SK-N-SH (cell line): Measurements from ENCODE around the gene ARHGAP4. TPM values are rescaled to one million over a fixed set of nuclear protein-coding genes. Genes with fewer than 3 reads are reported as not detected.
A peak's percentile ranks its signal among the peaks of the same experiment; 100 is the strongest.

Source experiments
- CTCF ChIA-PET: fragments of 300-600, 350-600 bp; formaldehyde crosslinking; extraction: SDS; loops from one replicate; lab custom pipeline; 2021; lab: Yijun Ruan, JAX
- POLR2A ChIA-PET: fragments of 350-600 bp; sonication (Branson Sonifier 250); formaldehyde crosslinking; extraction: SDS; loops from one replicate; lab custom pipeline; 2020; ENCODE audit warnings: antibody characterized with exemption, inconsistent platforms; lab: Yijun Ruan, JAX
- DNase-seq: peaks from one replicate; pipeline ENCODE4 v3.0.0; 2012
- H2AFZ ChIP-seq: fragments of 200-600 bp; sonication (generic); 2 replicates; pipeline ENCODE4 v1.8.1; 2016; ENCODE audit warnings: antibody characterized with exemption, mild to moderate bottlenecking, low read depth
- H3F3A ChIP-seq: fragments of 200-600 bp; sonication (generic); replicated peaks from 2 replicates; pipeline ENCODE3; 2016; ENCODE audit warnings: antibody characterized with exemption, mild to moderate bottlenecking; ENCODE audit not compliant: insufficient read depth
- H3K27ac ChIP-seq, 2 experiments: fragments of 200-500 bp in 1 of 2; fragments of 200-600 bp in 1 of 2; sonication (Bioruptor generic) in 1 of 2; sonication (generic), shearing (Covaris generic) in 1 of 2; 2 replicates each; pipeline versions ENCODE4 v1.5.1 to v1.6.1; 2014 to 2016; ENCODE audit warnings: low read depth in 2 of 2, inconsistent platforms in 1 of 2, low read length in 1 of 2, mild to moderate bottlenecking in 1 of 2, mixed read lengths in 1 of 2
- H3K27me3 ChIP-seq: fragments of 200-600 bp; sonication (generic), shearing (Covaris generic); 2 replicates; pipeline ENCODE4 v1.6.1; 2016; ENCODE audit warnings: mixed run types; ENCODE audit not compliant: insufficient read depth
- H3K36me3 ChIP-seq, 2 experiments: fragments of 200-500 bp in 1 of 2; fragments of 200-600 bp in 1 of 2; sonication (Bioruptor generic) in 1 of 2; sonication (generic) in 1 of 2; replicated peaks in 1 of 2; 2 replicates each; pipeline versions ENCODE3 to v1.5.1; 2014 to 2016; ENCODE audit warnings: low read length in 1 of 2, mild to moderate bottlenecking in 1 of 2; ENCODE audit not compliant: insufficient read depth in 2 of 2, control insufficient read depth in 1 of 2
- H3K4me1 ChIP-seq, 2 experiments: fragments of 200-500 bp in 1 of 2; fragments of 200-600 bp in 1 of 2; sonication (Bioruptor generic) in 1 of 2; sonication (generic), shearing (Covaris generic) in 1 of 2; 2 replicates each; pipeline versions ENCODE4 v1.5.1 to v1.6.1; 2014 to 2016; ENCODE audit warnings: low read depth in 1 of 2, low read length in 1 of 2, mixed run types in 1 of 2; ENCODE audit not compliant: insufficient read depth in 2 of 2, control insufficient read depth in 1 of 2
- H3K4me2 ChIP-seq: fragments of 200-600 bp; sonication (generic), shearing (Covaris generic); 2 replicates; pipeline ENCODE4 v1.6.1; 2017; ENCODE audit warnings: mixed run types
- H3K4me3 ChIP-seq, 2 experiments: fragments of 200-500 bp in 1 of 2; fragments of 200-600 bp in 1 of 2; sonication (Bioruptor generic) in 1 of 2; sonication (generic), shearing (Covaris generic) in 1 of 2; 2 replicates each; pipeline versions ENCODE4 v1.5.1 to v1.8.1; 2014 to 2016; ENCODE audit warnings: low read depth in 2 of 2, inconsistent platforms in 1 of 2, low read length in 1 of 2, mild to moderate bottlenecking in 1 of 2, mixed read lengths in 1 of 2, moderate library complexity in 1 of 2
- H3K79me2 ChIP-seq: fragments of 200-600 bp; sonication (generic); 2 replicates; pipeline ENCODE4 v1.8.1; 2017; ENCODE audit warnings: mild to moderate bottlenecking; ENCODE audit not compliant: insufficient read depth
- H3K9ac ChIP-seq: fragments of 200-600 bp; sonication (generic); 2 replicates; pipeline ENCODE4 v1.6.1; 2017; ENCODE audit warnings: mixed run types
- H3K9me2 ChIP-seq: fragments of 200-600 bp; sonication (generic); 2 replicates; pipeline ENCODE4 v1.6.1; 2017; ENCODE audit warnings: mixed run types
- H3K9me3 ChIP-seq: fragments of 200-600 bp; sonication (generic); 2 replicates; pipeline ENCODE4 v1.6.1; 2017; ENCODE audit warnings: mixed run types, mild to moderate bottlenecking, moderate library complexity
- H4K20me1 ChIP-seq: fragments of 200-600 bp; sonication (generic); 2 replicates; pipeline ENCODE4 v1.6.1; 2017; ENCODE audit warnings: mild to moderate bottlenecking, mixed run types; ENCODE audit not compliant: insufficient read depth
- CHD2 ChIP-seq: fragments of 150-350 bp; IDR thresholded peaks from 2 replicates; pipeline ENCODE4 v1.6.1; 2018; ENCODE audit warnings: low read length; ENCODE audit not compliant: partially characterized antibody
- ELF1 ChIP-seq: IDR thresholded peaks from 2 replicates; pipeline ENCODE4 v1.4.0; 2012
- EZH2phosphoT487 ChIP-seq: fragments of 200-600 bp; sonication (generic); IDR thresholded peaks from 2 replicates; pipeline ENCODE4 v1.6.1; 2017; ENCODE audit warnings: low read depth, mixed run types, mild to moderate bottlenecking, antibody characterized with exemption, moderate library complexity, borderline replicate concordance
- FOXJ3 ChIP-seq: sonication (generic); formaldehyde crosslinking; IDR thresholded peaks from 2 replicates; pipeline ENCODE4 v1.5.1; 2020; ENCODE audit warnings: mild to moderate bottlenecking, missing genetic modification reagents
- IRF3 ChIP-seq: fragments of 150-350 bp; IDR thresholded peaks from 2 replicates; pipeline ENCODE4 v1.6.1; 2016; ENCODE audit warnings: mild to moderate bottlenecking, low read depth, low read length
- JUND ChIP-seq: IDR thresholded peaks from 2 replicates; pipeline ENCODE4 v1.4.0; 2012
- MEF2A ChIP-seq: IDR thresholded peaks from 2 replicates; pipeline ENCODE4 v1.4.0; 2012; ENCODE audit warnings: low read depth, borderline replicate concordance
- NFIC ChIP-seq: IDR thresholded peaks from 2 replicates; pipeline ENCODE4 v1.4.0; 2012; ENCODE audit warnings: borderline replicate concordance
- POLR2AphosphoS5 ChIP-seq: IDR thresholded peaks from 2 replicates; pipeline ENCODE4 v1.6.1; 2012; ENCODE audit warnings: low read depth, low read length
- RAD21 ChIP-seq: IDR thresholded peaks from 2 replicates; pipeline ENCODE4 v1.6.1; 2012; ENCODE audit warnings: mild to moderate bottlenecking, low read length
- RCOR1 ChIP-seq: fragments of 150-350 bp; IDR thresholded peaks from 2 replicates; pipeline ENCODE4 v1.6.1; 2017; ENCODE audit warnings: antibody characterized with exemption, low read length
- RFX5 ChIP-seq: IDR thresholded peaks from 2 replicates; pipeline ENCODE4 v1.6.1; 2012; ENCODE audit warnings: mild to moderate bottlenecking, improper control_type of control experiment, low read length
- RXRA ChIP-seq: IDR thresholded peaks from 2 replicates; pipeline ENCODE4 v1.4.0; 2012; ENCODE audit warnings: low read depth, mild to moderate bottlenecking, borderline replicate concordance
- SIN3A ChIP-seq: IDR thresholded peaks from 2 replicates; pipeline ENCODE4 v1.6.1; 2012; ENCODE audit warnings: low read depth, mild to moderate bottlenecking, low read length, moderate library complexity, borderline replicate concordance
- SMC3 ChIP-seq: IDR thresholded peaks from 2 replicates; pipeline ENCODE4 v1.6.1; 2012; ENCODE audit warnings: low read depth, low read length, improper control_type of control experiment
- TAF1 ChIP-seq: IDR thresholded peaks from 2 replicates; pipeline ENCODE4 v1.6.1; 2012; ENCODE audit warnings: low read depth, mild to moderate bottlenecking, low read length, moderate library complexity, borderline replicate concordance
- TCF12 ChIP-seq: IDR thresholded peaks from 2 replicates; pipeline ENCODE4 v1.4.0; 2012
- TEAD4 ChIP-seq: IDR thresholded peaks from 2 replicates; pipeline ENCODE4 v1.4.0; 2012; ENCODE audit warnings: mild to moderate bottlenecking, borderline replicate concordance; ENCODE audit not compliant: insufficient read depth
- USF1 ChIP-seq: IDR thresholded peaks from 2 replicates; pipeline ENCODE4 v1.4.0; 2012; ENCODE audit warnings: low read depth, borderline replicate concordance
- WGBS: methylation state at CpG from one replicate; pipeline ENCODE4 v1.1.6; 2017; ENCODE audit warnings: low lambda C conversion rate; 5-methylcytosine and 5-hydroxymethylcytosine counted together
- polyA plus RNA-seq, 3 experiments: library from polyadenylated mRNA; depleted of rRNA; stranded (reverse); fragments of >200 nt; gene quantifications; 2 replicates each; pipeline ENCODE4 v1.2.3, GENCODE V29; 2012
- TF ChIP-seq, protein P1 (sequence below): fragments of 200-600 bp; sonication (generic); IDR thresholded peaks from 2 replicates; pipeline ENCODE4 v1.6.1; 2017; ENCODE audit warnings: antibody characterized with exemption, mild to moderate bottlenecking, moderate library complexity
- TF ChIP-seq, protein P2 (sequence below): IDR thresholded peaks from 2 replicates; pipeline ENCODE4 v1.4.0; 2012; ENCODE audit warnings: low read depth

ARHGAP4 gene
- polyA plus RNA-seq, 1 of the 3 experiments (the other 2 are of a cell fraction): 1.6 TPM

- TF ChIP-seq ELF1: no peak
- 0 out of 2 replicates have a peak, but pooled peaks have one; percentile 13 for TF ChIP-seq SIN3A
- TF ChIP-seq EZH2phosphoT487: no peak
- TF ChIP-seq FOXJ3: no peak
- TF ChIP-seq JUND: no peak
- TF ChIP-seq USF1: no peak
- no peak for TF ChIP-seq TCF12
These were observed 8.8 kb upstream of the ARHGAP4 start, which contains the start of gene NAA10 (continued) for GRCh38 chrX:153934762-153935325.

- peaks cover 10 to 19% of the 10 kb centered on the region in 2 experiments; a peak in 2 of 4 replicates for H3K4me1 ChIP-seq
- peaks cover 35% of the 10 kb centered on the region for H3K79me2 ChIP-seq
- POLR2A ChIA-PET: interaction anchor here (1.0 to 1.4 kb wide), 5 partner anchors 10 to 132 kb away, joined by 3 to 6 read pairs (median 3); no protein-coding TSS in a partner anchor
- peaks cover 12 to 32% of the 10 kb centered on the region in 2 experiments for H3K36me3 ChIP-seq
- no peaks in the 10 kb centered on the region for H3K9me2 ChIP-seq
- H3F3A ChIP-seq: peaks cover 2% of the 10 kb centered on the region
- peaks cover 4% of the 10 kb centered on the region; the same call in 1 of the 2 replicates for H3K27me3 ChIP-seq
- peak overlapping the region; percentile 98 for H3K4me2 ChIP-seq
- H3K27ac ChIP-seq: peak overlapping the region; percentile 25 to 47; a peak in 2 of 4 replicates
- no peaks in the 10 kb centered on the region for H3K9me3 ChIP-seq
- peak overlapping the region; percentile 51; the same call in 1 of the 2 replicates for H2AFZ ChIP-seq
- peak overlapping the region; percentile 84 for H3K9ac ChIP-seq
- TF ChIP-seq SIN3A: no peak
- TF ChIP-seq, protein P1, sequence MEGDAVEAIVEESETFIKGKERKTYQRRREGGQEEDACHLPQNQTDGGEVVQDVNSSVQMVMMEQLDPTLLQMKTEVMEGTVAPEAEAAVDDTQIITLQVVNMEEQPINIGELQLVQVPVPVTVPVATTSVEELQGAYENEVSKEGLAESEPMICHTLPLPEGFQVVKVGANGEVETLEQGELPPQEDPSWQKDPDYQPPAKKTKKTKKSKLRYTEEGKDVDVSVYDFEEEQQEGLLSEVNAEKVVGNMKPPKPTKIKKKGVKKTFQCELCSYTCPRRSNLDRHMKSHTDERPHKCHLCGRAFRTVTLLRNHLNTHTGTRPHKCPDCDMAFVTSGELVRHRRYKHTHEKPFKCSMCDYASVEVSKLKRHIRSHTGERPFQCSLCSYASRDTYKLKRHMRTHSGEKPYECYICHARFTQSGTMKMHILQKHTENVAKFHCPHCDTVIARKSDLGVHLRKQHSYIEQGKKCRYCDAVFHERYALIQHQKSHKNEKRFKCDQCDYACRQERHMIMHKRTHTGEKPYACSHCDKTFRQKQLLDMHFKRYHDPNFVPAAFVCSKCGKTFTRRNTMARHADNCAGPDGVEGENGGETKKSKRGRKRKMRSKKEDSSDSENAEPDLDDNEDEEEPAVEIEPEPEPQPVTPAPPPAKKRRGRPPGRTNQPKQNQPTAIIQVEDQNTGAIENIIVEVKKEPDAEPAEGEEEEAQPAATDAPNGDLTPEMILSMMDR: no peak
- no peak for TF ChIP-seq TAF1
- TF ChIP-seq, protein P2, sequence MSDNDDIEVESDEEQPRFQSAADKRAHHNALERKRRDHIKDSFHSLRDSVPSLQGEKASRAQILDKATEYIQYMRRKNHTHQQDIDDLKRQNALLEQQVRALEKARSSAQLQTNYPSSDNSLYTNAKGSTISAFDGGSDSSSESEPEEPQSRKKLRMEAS: no peak
- TF ChIP-seq RFX5: no peak
- no peak for TF ChIP-seq MEF2A
- no peak for TF ChIP-seq EZH2phosphoT487
- TF ChIP-seq USF1: no peak
- no peak for TF ChIP-seq IRF3
- TF ChIP-seq RCOR1: no peak
- TF ChIP-seq TEAD4: no peak
- TF ChIP-seq FOXJ3: no peak
- TF ChIP-seq POLR2AphosphoS5: no peak
- TF ChIP-seq RAD21: no peak
- no peak for TF ChIP-seq JUND
- no peak for TF ChIP-seq SMC3
- TF ChIP-seq RXRA: no peak
- no peak for TF ChIP-seq ELF1
- no peak for TF ChIP-seq NFIC
- no peak for TF ChIP-seq CHD2
- WGBS: 14% methylated on average over 5 of the region's 33 CpGs
- peaks cover 29% of the 10 kb centered on the region for H4K20me1 ChIP-seq
- CTCF ChIA-PET: interaction anchor here (1.4 to 16.7 kb wide), 4 partner anchors 11 to 170 kb away, joined by 4 to 271 read pairs (median 18); partner anchors contain the start of genes PLXNB3 and RENBP
- peak overlapping the region; percentile 78 to 89 for H3K4me3 ChIP-seq
- no peak for DNase-seq
These were observed 8.2 kb upstream of the ARHGAP4 start for GRCh38 chrX:153934148-153934761.
